ENCODE results near the gene TRPM6.

TRPM6 gene

GRCh38 chr9:74674077-74674476 is 213.6 kb downstream of the TRPM6 start:
- no peak for DNase-seq (ENCODE audit: low read depth in 2 of 2)
- H3K4me3 ChIP-seq (replicated peaks in 1 of 2; ENCODE audit: low read depth in 2 of 2, low read length in 2 of 2) = no peak overlapping the region
- no peak for TF ChIP-seq CTCF (IDR thresholded peaks at IDR 0.05; ENCODE audit: low read depth, low read length)

Measured in cardiac fibroblast (primary cell).